PC-9 (cell line): Measurements from ENCODE around the gene PPP2R5E. TPM values are rescaled to one million over a fixed set of nuclear protein-coding genes. Genes with fewer than 3 reads are reported as not detected.

Experiments
- BruUV-seq: library from RNA; stranded (reverse); fragments of 400-500 nt; replicated peaks from 2 replicates; lab custom pipeline; 2021; lab: Mats Ljungman, UMichigan
- CTCF ChIA-PET: fragments of 300-600 bp; sonication (Branson Sonifier 250); formaldehyde crosslinking; loops from one replicate; lab custom pipeline; 2022; ENCODE audit warnings: antibody characterized with exemption; lab: Charles Lee
- POLR2A ChIA-PET: fragments of 300-600 bp; sonication (Branson Sonifier 250); formaldehyde crosslinking; loops from one replicate; lab custom pipeline; 2022; ENCODE audit warnings: antibody characterized with exemption; ENCODE audit not compliant: unreplicated experiment; lab: Charles Lee
- DNase-seq, 2 experiments: peaks; one replicate each; pipeline versions ENCODE4 v3.0.0 to v3.0.0-alpha.2; 2015 to 2022; ENCODE audit warnings: mixed read lengths in 1 of 2
- H2AFZ ChIP-seq: fragments of 200-600 bp; sonication (generic); 2 replicates; pipeline ENCODE4 v1.8.1; 2017; ENCODE audit warnings: antibody characterized with exemption
- H3F3A ChIP-seq: fragments of 200-600 bp; sonication (generic); 2 replicates; pipeline ENCODE4 v1.8.1; 2017; ENCODE audit warnings: antibody characterized with exemption, mild to moderate bottlenecking, low read depth; ENCODE audit not compliant: insufficient read depth
- H3K27ac ChIP-seq: fragments of 200-600 bp; sonication (generic); 2 replicates; pipeline ENCODE4 v1.6.1; 2016; ENCODE audit warnings: mixed run types
- H3K27me3 ChIP-seq: fragments of 200-600 bp; sonication (generic); 2 replicates; pipeline ENCODE4 v1.6.1; 2016; ENCODE audit warnings: low read depth, mixed run types; ENCODE audit not compliant: insufficient read depth
- H3K36me3 ChIP-seq: fragments of 200-600 bp; sonication (generic); 2 replicates; pipeline ENCODE4 v1.6.1; 2016; ENCODE audit warnings: low read depth, mixed run types
- H3K4me1 ChIP-seq: fragments of 200-600 bp; sonication (generic); replicated peaks from 2 replicates; pipeline ENCODE4 v1.6.1; 2016; ENCODE audit warnings: mixed run types; ENCODE audit not compliant: insufficient read depth
- H3K4me2 ChIP-seq: fragments of 200-600 bp; sonication (generic); 2 replicates; pipeline ENCODE4 v1.6.1; 2017; ENCODE audit warnings: mixed run types
- H3K4me3 ChIP-seq: fragments of 200-600 bp; sonication (generic); 2 replicates; pipeline ENCODE4 v1.6.1; 2016; ENCODE audit warnings: mixed run types
- H3K79me2 ChIP-seq: fragments of 200-600 bp; sonication (generic); 2 replicates; pipeline ENCODE4 v1.6.1; 2017; ENCODE audit warnings: low read depth, mixed run types
- H3K9me2 ChIP-seq: fragments of 200-600 bp; sonication (generic); 2 replicates; pipeline ENCODE4 v1.8.1; 2017; ENCODE audit warnings: mild to moderate bottlenecking; ENCODE audit not compliant: insufficient read depth
- H3K9me3 ChIP-seq: fragments of 200-600 bp; sonication (generic); 2 replicates; pipeline ENCODE4 v1.8.1; 2016; ENCODE audit warnings: low read depth; ENCODE audit not compliant: insufficient read depth
- H4K20me1 ChIP-seq: fragments of 200-600 bp; sonication (generic); 2 replicates; pipeline ENCODE4 v1.8.1; 2017; ENCODE audit not compliant: insufficient read depth
- EZH2 ChIP-seq: fragments of 200-600 bp; sonication (generic); IDR thresholded peaks from 2 replicates; pipeline ENCODE4 v1.8.0; 2017; ENCODE audit warnings: antibody characterized with exemption, low read depth
- intact Hi-C: fragments of 100-400 bp; cut with micrococcal nuclease; formaldehyde crosslinking; loops from one replicate; pipeline ENCODE4 v1.10.0; 2022; ENCODE audit not compliant: unreplicated experiment
- total RNA-seq: library from RNA; stranded (reverse); gene quantifications from 2 replicates; pipeline ENCODE4 v1.2.3, GENCODE V29; 2021
- TF ChIP-seq, protein P1 (sequence below): fragments of 200-600 bp; sonication (generic); conservative IDR thresholded peaks from 2 replicates; pipeline ENCODE4 v1.6.1; 2017; ENCODE audit warnings: mixed run types, antibody characterized with exemption, mild to moderate bottlenecking, moderate library complexity

PPP2R5E gene
- total RNA-seq, 1 experiment from 2014 or later: 66.4 TPM

- CTCF ChIA-PET: no interaction called here
- POLR2A ChIA-PET: no interaction called here
- Histone ChIP-seq H3K4me3 (no peak overlapping the region), H3K27ac (no peak overlapping the region), H3K27me3 (no peaks in the 10 kb centered on the region), H3K79me2 (peaks cover 30% of the 10 kb centered on the region), H3K36me3 (no peaks in the 10 kb centered on the region), H2AFZ (no peak overlapping the region), H3K9me2 (no peaks in the 10 kb centered on the region), H3K4me2 (no peak overlapping the region), H3K4me1 (peaks cover 22% of the 10 kb centered on the region), H3F3A (0 out of 2 replicates have a peak, but pooled peaks cover 5% of the 10 kb centered on the region), H3K9me3 (no peaks in the 10 kb centered on the region), H4K20me1 (peaks cover 15% of the 10 kb centered on the region; the same call in 1 of the 2 replicates)
- intact Hi-C loops: loop anchor here (10.0 kb wide), 1 partner anchor 249 kb away; no protein-coding TSS in a partner anchor
- BruUV-seq: no TSS peak
- DNase-seq: no peak
- TF ChIP-seq, protein P1, sequence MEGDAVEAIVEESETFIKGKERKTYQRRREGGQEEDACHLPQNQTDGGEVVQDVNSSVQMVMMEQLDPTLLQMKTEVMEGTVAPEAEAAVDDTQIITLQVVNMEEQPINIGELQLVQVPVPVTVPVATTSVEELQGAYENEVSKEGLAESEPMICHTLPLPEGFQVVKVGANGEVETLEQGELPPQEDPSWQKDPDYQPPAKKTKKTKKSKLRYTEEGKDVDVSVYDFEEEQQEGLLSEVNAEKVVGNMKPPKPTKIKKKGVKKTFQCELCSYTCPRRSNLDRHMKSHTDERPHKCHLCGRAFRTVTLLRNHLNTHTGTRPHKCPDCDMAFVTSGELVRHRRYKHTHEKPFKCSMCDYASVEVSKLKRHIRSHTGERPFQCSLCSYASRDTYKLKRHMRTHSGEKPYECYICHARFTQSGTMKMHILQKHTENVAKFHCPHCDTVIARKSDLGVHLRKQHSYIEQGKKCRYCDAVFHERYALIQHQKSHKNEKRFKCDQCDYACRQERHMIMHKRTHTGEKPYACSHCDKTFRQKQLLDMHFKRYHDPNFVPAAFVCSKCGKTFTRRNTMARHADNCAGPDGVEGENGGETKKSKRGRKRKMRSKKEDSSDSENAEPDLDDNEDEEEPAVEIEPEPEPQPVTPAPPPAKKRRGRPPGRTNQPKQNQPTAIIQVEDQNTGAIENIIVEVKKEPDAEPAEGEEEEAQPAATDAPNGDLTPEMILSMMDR: no peak
- TF ChIP-seq EZH2: no peak
These were observed 2.3 kb upstream of the PPP2R5E start for GRCh38 chr14:63545431-63545830.

- no peaks in the 10 kb centered on the region for H3K9me3 ChIP-seq
- no peak overlapping the region for H2AFZ ChIP-seq
- intact Hi-C loops: loop anchor here (5.0 to 10.0 kb wide), 2 partner anchors 73 to 250 kb away; no protein-coding TSS in a partner anchor
- ChIA-PET CTCF (no interaction called here), POLR2A (interaction anchor here (0.8 kb wide), 2 partner anchors 97 to 106 kb away, joined by 6 to 43 read pairs; no protein-coding TSS in a partner anchor)
- peaks cover 22% of the 10 kb centered on the region for H3K4me1 ChIP-seq
- peak overlapping the region; percentile 82; the same call in 1 of the 2 replicates for H3K4me3 ChIP-seq
- peak overlapping the region; percentile 89 for H3K4me2 ChIP-seq
- no peak for TF ChIP-seq EZH2
- TF ChIP-seq, protein P1: no peak; the same call in 1 of the 2 replicates
- no TSS peak for BruUV-seq
- H3F3A ChIP-seq: 0 out of 2 replicates have a peak, but pooled peaks cover 5% of the 10 kb centered on the region
- peaks cover under 1% of the 10 kb centered on the region; the same call in 1 of the 2 replicates for H3K36me3 ChIP-seq
- DNase-seq: no peak
- no peaks in the 10 kb centered on the region for H3K27me3 ChIP-seq
- no peak overlapping the region for H3K27ac ChIP-seq
- H3K9me2 ChIP-seq: no peaks in the 10 kb centered on the region
- H3K79me2 ChIP-seq: peaks cover 37% of the 10 kb centered on the region
- H4K20me1 ChIP-seq: peaks cover 15% of the 10 kb centered on the region; the same call in 1 of the 2 replicates
These were observed 1.6 kb upstream of the PPP2R5E start for GRCh38 chr14:63544591-63545299.

DNA sequence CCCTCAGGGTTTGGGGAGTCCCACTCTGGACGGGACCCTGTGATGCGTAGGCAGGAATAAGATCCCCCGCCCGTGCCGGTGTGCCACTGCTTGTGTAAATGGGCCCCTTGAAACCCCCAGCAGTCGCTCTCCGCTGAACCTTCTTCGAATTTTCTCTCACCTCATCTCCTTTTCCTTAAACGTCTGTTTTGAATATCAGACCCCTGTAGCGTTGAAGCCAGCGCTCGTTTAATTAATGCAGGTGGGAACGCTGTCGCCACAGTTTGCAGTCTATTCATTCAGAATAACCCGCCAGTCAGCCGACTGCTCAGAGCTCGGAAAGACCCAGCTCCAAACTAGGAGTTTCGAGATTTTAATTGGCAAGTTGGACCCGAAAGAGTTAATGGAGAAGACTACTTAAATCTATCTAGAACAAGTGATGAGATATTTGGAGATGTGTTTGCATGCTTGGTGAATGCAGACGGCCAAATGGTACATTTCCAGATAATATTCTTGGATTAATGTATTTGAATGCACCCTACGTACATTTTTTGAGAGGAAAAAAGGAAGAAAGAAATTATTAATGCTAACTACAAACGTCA is 739 bp upstream of the PPP2R5E start:
- Histone ChIP-seq H2AFZ (peak overlapping the region; percentile 94), H3K4me2 (peak overlapping the region; percentile 89), H4K20me1 (peaks cover 15% of the 10 kb centered on the region; the same call in 1 of the 2 replicates), H3K9me2 (no peaks in the 10 kb centered on the region), H3K4me1 (peaks cover 22% of the 10 kb centered on the region), H3K27ac (no peak overlapping the region), H3F3A (0 out of 2 replicates have a peak, but pooled peaks cover 5% of the 10 kb centered on the region), H3K36me3 (peaks cover 9% of the 10 kb centered on the region; the same call in 1 of the 2 replicates), H3K9me3 (no peaks in the 10 kb centered on the region), H3K4me3 (peak overlapping the region; percentile 82), H3K79me2 (peaks cover 46% of the 10 kb centered on the region), H3K27me3 (no peaks in the 10 kb centered on the region)
- TF ChIP-seq, protein P1: no peak
- no peak for TF ChIP-seq EZH2
- intact Hi-C loops: loop anchor here (1.0 to 10.0 kb wide), 6 partner anchors 73 to 251 kb away; partner anchors contain the start of gene WDR89
- POLR2A ChIA-PET: interaction anchor here (0.6 to 1.3 kb wide), 16 partner anchors 19 to 1380 kb away, joined by 3 to 43 read pairs (median 4); partner anchors contain the start of gene WDR89
- no peak for DNase-seq
- CTCF ChIA-PET: interaction anchor here (0.5 to 0.9 kb wide), 5 partner anchors 108 to 1846 kb away, joined by 3 to 6 read pairs (median 4); no protein-coding TSS in a partner anchor
- TSS peak; percentile 91 for BruUV-seq
